Measurements from ENCODE around the gene GPR87.

Gene GPR87

GRCh38 chr3:151305060-151305774 lies 11.4 kb downstream of the GPR87 start:
- peak; percentile 99 for DNase-seq (ENCODE audit: low read depth)
- peak overlapping the region; percentile 9 for H3K4me3 ChIP-seq (ENCODE audit: low read depth, low read length)
- peak; percentile 35 for TF ChIP-seq CTCF (conservative IDR thresholded peaks at IDR 0.05; ENCODE audit: low read depth, low read length)

- DNase-seq (ENCODE audit: low read depth): no peak
- no peak overlapping the region for H3K4me3 ChIP-seq (ENCODE audit: low read depth, low read length)
- TF ChIP-seq CTCF (conservative IDR thresholded peaks at IDR 0.05; ENCODE audit: low read depth, low read length): no peak
These were observed 12.9 kb downstream of the GPR87 start for GRCh38 chr3:151303751-151304150.

GRCh38 chr3:151301787-151302186 lies 14.8 kb downstream of the GPR87 start:
- peak; percentile 78 for DNase-seq (ENCODE audit: low read depth)
- TF ChIP-seq CTCF (conservative IDR thresholded peaks at IDR 0.05; ENCODE audit: low read depth, low read length): no peak
- H3K4me3 ChIP-seq (ENCODE audit: low read depth, low read length): no peak overlapping the region

- no peak for DNase-seq (ENCODE audit: low read depth)
- TF ChIP-seq CTCF (conservative IDR thresholded peaks at IDR 0.05; ENCODE audit: low read depth, low read length): no peak
- H3K4me3 ChIP-seq (ENCODE audit: low read depth, low read length): no peak overlapping the region
These were observed 16.1 kb downstream of the GPR87 start for GRCh38 chr3:151300539-151300938.

- H3K4me3 ChIP-seq (ENCODE audit: low read depth, low read length): no peak overlapping the region
- TF ChIP-seq CTCF (conservative IDR thresholded peaks at IDR 0.05; ENCODE audit: low read depth, low read length): no peak
- no peak for DNase-seq (ENCODE audit: low read depth)
These were observed 17.6 kb downstream of the GPR87 start for GRCh38 chr3:151299006-151299405.

GRCh38 chr3:151297429-151297828 lies 19.2 kb downstream of the GPR87 start:
- peak; percentile 79 for DNase-seq (ENCODE audit: low read depth)
- TF ChIP-seq CTCF (conservative IDR thresholded peaks at IDR 0.05; ENCODE audit: low read depth, low read length): no peak
- no peak overlapping the region for H3K4me3 ChIP-seq (ENCODE audit: low read depth, low read length)

- H3K4me3 ChIP-seq (ENCODE audit: low read depth, low read length): no peak overlapping the region
- no peak for TF ChIP-seq CTCF (conservative IDR thresholded peaks at IDR 0.05; ENCODE audit: low read depth, low read length)
- DNase-seq (ENCODE audit: low read depth): no peak
These were observed 20.4 kb downstream of the GPR87 start for GRCh38 chr3:151296226-151296625.
